H9 (cell line): ENCODE results near the gene DOCK1. TPM values are rescaled to one million over a fixed set of nuclear protein-coding genes. Genes with fewer than 3 reads are reported as not detected.
"Not testable (repeated sequence)": the region's sequence is repeated elsewhere in the genome, so short reads cannot be mapped to it uniquely, and the experiment has no call there.

Experiments used
- DNase-seq: peaks from one replicate; pipeline ENCODE4 v3.0.0-alpha.2; 2017
- H2AFZ ChIP-seq: one replicate; pipeline ENCODE4 v1.6.1; 2013; ENCODE audit warnings: mild to moderate bottlenecking, low read length, control low read depth, moderate library complexity
- H2AK5ac ChIP-seq: 2 replicates; pipeline ENCODE4 v1.6.1; 2013; ENCODE audit warnings: low read length, control low read depth, mixed read lengths; ENCODE audit not compliant: insufficient read length
- H2BK120ac ChIP-seq: one replicate; pipeline ENCODE4 v1.6.1; 2013; ENCODE audit warnings: low read depth, mild to moderate bottlenecking, low read length, control low read depth, inconsistent platforms; ENCODE audit not compliant: poor library complexity, severe bottlenecking
- H2BK12ac ChIP-seq: 2 replicates; pipeline ENCODE4 v1.6.1; 2013; ENCODE audit warnings: low read length, control low read depth, mixed read lengths, low read depth; ENCODE audit not compliant: insufficient read length
- H2BK15ac ChIP-seq: 2 replicates; pipeline ENCODE4 v1.6.1; 2013; ENCODE audit warnings: low read depth, low read length, control low read depth
- H2BK20ac ChIP-seq: one replicate; pipeline ENCODE4 v1.6.1; 2013; ENCODE audit warnings: low read depth, mild to moderate bottlenecking, low read length, control low read depth, inconsistent platforms; ENCODE audit not compliant: poor library complexity, severe bottlenecking
- H2BK5ac ChIP-seq: 2 replicates; pipeline ENCODE4 v1.6.1; 2013; ENCODE audit warnings: low read length, control low read depth, mixed read lengths; ENCODE audit not compliant: insufficient read length
- H3K14ac ChIP-seq: 2 replicates; pipeline ENCODE4 v1.6.1; 2013; ENCODE audit warnings: low read length, control low read depth; ENCODE audit not compliant: insufficient read depth
- H3K18ac ChIP-seq: 2 replicates; pipeline ENCODE4 v1.6.1; 2013; ENCODE audit warnings: low read depth, mild to moderate bottlenecking, mixed read lengths, low read length, control low read depth; ENCODE audit not compliant: insufficient read length
- H3K23ac ChIP-seq: 2 replicates; pipeline ENCODE4 v1.6.1; 2013; ENCODE audit warnings: low read length, control low read depth, mixed read lengths, low read depth; ENCODE audit not compliant: insufficient read length
- H3K23me2 ChIP-seq: 2 replicates; pipeline ENCODE4 v1.6.1; 2013; ENCODE audit warnings: low read depth, mild to moderate bottlenecking, mixed read lengths, low read length, control low read depth; ENCODE audit not compliant: insufficient read length, poor library complexity, severe bottlenecking
- H3K27ac ChIP-seq: 2 replicates; pipeline ENCODE4 v1.5.1; 2013; ENCODE audit warnings: low read length, control low read depth, mixed read lengths, low read depth; ENCODE audit not compliant: insufficient read length
- H3K27me3 ChIP-seq: 2 replicates; pipeline ENCODE4 v1.6.1; 2013; ENCODE audit warnings: low read length, control low read depth, inconsistent platforms; ENCODE audit not compliant: insufficient read depth
- H3K4ac ChIP-seq: 2 replicates; pipeline ENCODE4 v1.6.1; 2013; ENCODE audit warnings: low read depth, mild to moderate bottlenecking, control low read depth, inconsistent platforms, low read length, moderate library complexity
- H3K4me1 ChIP-seq: 2 replicates; pipeline ENCODE4 v1.6.1; 2013; ENCODE audit warnings: low read length, control low read depth, inconsistent platforms; ENCODE audit not compliant: insufficient read depth
- H3K4me2 ChIP-seq: 2 replicates; pipeline ENCODE4 v1.6.1; 2013; ENCODE audit warnings: low read length, control low read depth, mixed read lengths; ENCODE audit not compliant: insufficient read length, insufficient read depth
- H3K56ac ChIP-seq: 2 replicates; pipeline ENCODE4 v1.6.1; 2013; ENCODE audit warnings: low read depth, mild to moderate bottlenecking, mixed read lengths, low read length, control low read depth; ENCODE audit not compliant: insufficient read length
- H3K79me1 ChIP-seq: 2 replicates; pipeline ENCODE4 v1.6.1; 2013; ENCODE audit warnings: low read depth, mild to moderate bottlenecking, moderate library complexity, low read length, control low read depth, inconsistent platforms; ENCODE audit not compliant: insufficient read depth, poor library complexity, severe bottlenecking
- H3K79me2 ChIP-seq: 2 replicates; pipeline ENCODE4 v1.6.1; 2013; ENCODE audit warnings: low read length, control low read depth, inconsistent platforms; ENCODE audit not compliant: insufficient read depth
- H3K9ac ChIP-seq: 2 replicates; pipeline ENCODE4 v1.6.1; 2013; ENCODE audit warnings: low read length, control low read depth, mixed read lengths; ENCODE audit not compliant: insufficient read length; ENCODE audit errors: extremely low read depth
- H3K9me3 ChIP-seq: one replicate; pipeline ENCODE4 v1.6.1; 2013; ENCODE audit warnings: low read depth, low read length, inconsistent platforms; ENCODE audit not compliant: control insufficient read depth
- H3T11ph ChIP-seq: one replicate; pipeline ENCODE4 v1.6.1; 2013; ENCODE audit warnings: mild to moderate bottlenecking, low read length, control low read depth, inconsistent platforms
- H4K20me1 ChIP-seq: one replicate; pipeline ENCODE4 v1.6.1; 2013; ENCODE audit not compliant: control insufficient read depth, insufficient read length, insufficient read depth
- H4K5ac ChIP-seq: 2 replicates; pipeline ENCODE4 v1.6.1; 2013; ENCODE audit warnings: low read depth, mild to moderate bottlenecking, mixed read lengths, low read length, control low read depth; ENCODE audit not compliant: insufficient read length
- H4K8ac ChIP-seq: replicated peaks from 2 replicates; pipeline ENCODE4 v1.6.1; 2013; ENCODE audit warnings: low read length, control low read depth, mixed read lengths, low read depth; ENCODE audit not compliant: insufficient read length
- H4K91ac ChIP-seq: 2 replicates; pipeline ENCODE4 v1.6.1; 2013; ENCODE audit warnings: low read depth, mild to moderate bottlenecking, moderate library complexity, mixed read lengths, low read length, control low read depth; ENCODE audit not compliant: insufficient read length
- H3K27ac Mint-ChIP-seq, 3 experiments: 2 replicates in 2 of 3; 3 replicates in 1 of 3; pipeline ENCODE4 v1.8.0; 2020 to 2021; ENCODE audit warnings: mixed read lengths in 3 of 3, mild to moderate bottlenecking in 1 of 3, moderate library complexity in 1 of 3
- H3K27me3 Mint-ChIP-seq: 2 replicates; pipeline ENCODE4 v1.8.0; 2021; ENCODE audit warnings: low read depth, mild to moderate bottlenecking, moderate library complexity, mixed read lengths
- H3K36me3 Mint-ChIP-seq, 3 experiments: 2 replicates in 2 of 3; 3 replicates in 1 of 3; pipeline ENCODE4 v1.8.0; 2020 to 2021; ENCODE audit warnings: low read depth in 3 of 3, mixed read lengths in 3 of 3; ENCODE audit not compliant: insufficient read depth in 1 of 3
- H3K4me1 Mint-ChIP-seq, 2 experiments: 2 replicates each; pipeline ENCODE4 v1.8.0; 2020; ENCODE audit warnings: mixed read lengths in 2 of 2
- H3K4me3 Mint-ChIP-seq, 2 experiments: 2 replicates in 1 of 2; 3 replicates in 1 of 2; pipeline ENCODE4 v1.8.0; 2020 to 2021; ENCODE audit warnings: mild to moderate bottlenecking in 2 of 2, mixed read lengths in 2 of 2, moderate library complexity in 1 of 2
- H3K9me3 Mint-ChIP-seq, 2 experiments: 2 replicates in 1 of 2; 3 replicates in 1 of 2; pipeline ENCODE4 v1.8.0; 2020; ENCODE audit warnings: mild to moderate bottlenecking in 2 of 2, mixed read lengths in 2 of 2, moderate library complexity in 1 of 2
- WGBS: extraction: QIAGEN DNeasy Blood & Tissue Kit; methylation state at CpG from one replicate; pipeline ENCODE4 v1.1.7; 2013; ENCODE audit warnings: missing lambda C conversion rate, low lambda C conversion rate, mixed read lengths; ENCODE audit not compliant: insufficient read length; ENCODE audit errors: extremely low coverage; 5-methylcytosine and 5-hydroxymethylcytosine counted together
- total RNA-seq: library from RNA; stranded (reverse); gene quantifications from 2 replicates; pipeline ENCODE4 v1.2.1, GENCODE V29; 2021
- TF ChIP-seq, protein P1 (sequence below): fragments of 200-600 bp; sonication (generic); conservative IDR thresholded peaks from 3 replicates; pipeline ENCODE4 v1.8.0; 2021; ENCODE audit warnings: antibody characterized with exemption, mild to moderate bottlenecking

DOCK1 gene
- total RNA-seq, 1 experiment from 2014 or later: 57.0 TPM

- Histone ChIP-seq H2AFZ (no peak overlapping the region), H3K79me1 (no peaks in the 10 kb centered on the region), H3K79me2 (no peaks in the 10 kb centered on the region), H3K4me1 (peaks cover 2% of the 10 kb centered on the region; the same call in 1 of the 2 replicates), H2BK15ac (no peak overlapping the region), H3K4me2 (no peak overlapping the region), H4K5ac (no peak overlapping the region), H4K20me1 (no peaks in the 10 kb centered on the region), H2BK20ac (no peak overlapping the region), H2AK5ac (no peak overlapping the region), H3K27ac (no peak overlapping the region), H3K14ac (no peak overlapping the region), H3K9ac (no peak overlapping the region), H3K9me3 (no peaks in the 10 kb centered on the region), H2BK12ac (no peak overlapping the region), H3K23ac (no peak overlapping the region), H4K91ac (no peak overlapping the region), H4K8ac (no peak overlapping the region), H3K23me2 (no peaks in the 10 kb centered on the region), H2BK120ac (no peak overlapping the region), H3K56ac (no peak overlapping the region), H3T11ph (no peak overlapping the region), H3K18ac (no peak overlapping the region), H2BK5ac (no peak overlapping the region), H3K27me3 (no peaks in the 10 kb centered on the region), H3K4ac (no peak overlapping the region)
- H3K4me3 Mint-ChIP-seq: no peak overlapping the region
- no peaks in the 10 kb centered on the region for H3K27me3 Mint-ChIP-seq
- peaks cover 0 to 10% (median 4%) of the 10 kb centered on the region in 3 experiments; a peak in 3 of 7 replicates for H3K36me3 Mint-ChIP-seq
- DNase-seq: no peak
- H3K4me1 Mint-ChIP-seq: peaks cover 32 to 34% of the 10 kb centered on the region in 2 experiments
- no CpG with 5 or more reads among the region's 4 CpGs for WGBS
- TF ChIP-seq, protein P1, sequence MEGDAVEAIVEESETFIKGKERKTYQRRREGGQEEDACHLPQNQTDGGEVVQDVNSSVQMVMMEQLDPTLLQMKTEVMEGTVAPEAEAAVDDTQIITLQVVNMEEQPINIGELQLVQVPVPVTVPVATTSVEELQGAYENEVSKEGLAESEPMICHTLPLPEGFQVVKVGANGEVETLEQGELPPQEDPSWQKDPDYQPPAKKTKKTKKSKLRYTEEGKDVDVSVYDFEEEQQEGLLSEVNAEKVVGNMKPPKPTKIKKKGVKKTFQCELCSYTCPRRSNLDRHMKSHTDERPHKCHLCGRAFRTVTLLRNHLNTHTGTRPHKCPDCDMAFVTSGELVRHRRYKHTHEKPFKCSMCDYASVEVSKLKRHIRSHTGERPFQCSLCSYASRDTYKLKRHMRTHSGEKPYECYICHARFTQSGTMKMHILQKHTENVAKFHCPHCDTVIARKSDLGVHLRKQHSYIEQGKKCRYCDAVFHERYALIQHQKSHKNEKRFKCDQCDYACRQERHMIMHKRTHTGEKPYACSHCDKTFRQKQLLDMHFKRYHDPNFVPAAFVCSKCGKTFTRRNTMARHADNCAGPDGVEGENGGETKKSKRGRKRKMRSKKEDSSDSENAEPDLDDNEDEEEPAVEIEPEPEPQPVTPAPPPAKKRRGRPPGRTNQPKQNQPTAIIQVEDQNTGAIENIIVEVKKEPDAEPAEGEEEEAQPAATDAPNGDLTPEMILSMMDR: no peak
- H3K27ac Mint-ChIP-seq: peak overlapping the region in 1 of 3 experiments; percentile 26; a peak in 1 of 7 replicates
- no peaks in the 10 kb centered on the region for H3K9me3 Mint-ChIP-seq
Observed at GRCh38 chr10:127298381-127298780, 393.2 kb downstream of the DOCK1 start.

DNA sequence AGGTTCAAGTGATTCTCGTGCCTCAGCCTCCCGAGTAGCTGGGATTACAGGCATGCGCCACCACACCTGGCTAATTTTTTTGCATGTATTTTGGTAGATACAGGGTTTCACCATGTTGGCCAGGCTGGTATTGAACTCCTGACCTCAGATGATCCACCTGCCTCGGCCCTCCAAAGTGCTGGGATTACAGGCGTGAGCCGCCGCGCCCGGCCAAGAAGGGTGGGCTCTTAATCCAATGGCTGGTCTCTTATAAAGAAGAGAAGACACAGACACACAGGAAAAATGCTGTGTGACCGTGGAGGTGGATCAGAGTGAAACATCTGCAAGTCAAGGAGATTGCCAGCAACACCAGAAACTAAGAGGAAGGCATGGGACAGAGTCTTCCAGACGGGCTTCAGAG, 394.0 kb downstream of the DOCK1 start:
- H2AK5ac ChIP-seq, H3K27ac Mint-ChIP-seq, H2BK15ac ChIP-seq, H3T11ph ChIP-seq, H3K27ac ChIP-seq, H3K18ac ChIP-seq, H3K4me2 ChIP-seq, H2BK5ac ChIP-seq, DNase-seq, H3K56ac ChIP-seq, H4K5ac ChIP-seq, H3K27me3 ChIP-seq, H3K23me2 ChIP-seq, H3K9me3 Mint-ChIP-seq, H3K4me1 ChIP-seq, H3K4me3 Mint-ChIP-seq, H4K8ac ChIP-seq, H3K36me3 Mint-ChIP-seq, H3K9me3 ChIP-seq, H2BK120ac ChIP-seq, H3K27me3 Mint-ChIP-seq, H4K20me1 ChIP-seq, H2AFZ ChIP-seq, H3K79me1 ChIP-seq, H3K4ac ChIP-seq, H2BK20ac ChIP-seq, H3K23ac ChIP-seq, H3K9ac ChIP-seq, H4K91ac ChIP-seq, H3K79me2 ChIP-seq, H2BK12ac ChIP-seq, H3K14ac ChIP-seq: not testable (repeated sequence)
- WGBS: no CpG with 5 or more reads among the region's 11 CpGs
- peaks cover 32% of the 10 kb centered on the region in 2 experiments for H3K4me1 Mint-ChIP-seq
